NOMO-1 treated with dmso at 0.1 percent for 144 hours (cell line): ENCODE measurements around the gene NACA2.
A peak's percentile ranks its signal among the peaks of the same experiment; 100 is the strongest.
"Not testable (repeated sequence)": the region's sequence is repeated elsewhere in the genome, so short reads cannot be mapped to it uniquely, and the experiment has no call there.

Experiments
- DNase-seq: peaks from one replicate; lab custom pipeline; 2025; ENCODE audit not compliant: unreplicated experiment; lab: John Stamatoyannopoulos, UW

The NACA2 gene

GRCh38 chr17:61591018-61591417, at the start of gene NACA2:
TSS of gene NACA2 (minus strand) at chr17:61591219. CDS start at chr17:61591180, 39 bp downstream.
- DNase-seq, result no peak

GRCh38 chr17:61639818-61640217, 48.8 kb upstream of the NACA2 start:
- no peak for DNase-seq

- no peak for DNase-seq
Observed at GRCh38 chr17:61638087-61638486, 47.1 kb upstream of the NACA2 start.

DNA sequence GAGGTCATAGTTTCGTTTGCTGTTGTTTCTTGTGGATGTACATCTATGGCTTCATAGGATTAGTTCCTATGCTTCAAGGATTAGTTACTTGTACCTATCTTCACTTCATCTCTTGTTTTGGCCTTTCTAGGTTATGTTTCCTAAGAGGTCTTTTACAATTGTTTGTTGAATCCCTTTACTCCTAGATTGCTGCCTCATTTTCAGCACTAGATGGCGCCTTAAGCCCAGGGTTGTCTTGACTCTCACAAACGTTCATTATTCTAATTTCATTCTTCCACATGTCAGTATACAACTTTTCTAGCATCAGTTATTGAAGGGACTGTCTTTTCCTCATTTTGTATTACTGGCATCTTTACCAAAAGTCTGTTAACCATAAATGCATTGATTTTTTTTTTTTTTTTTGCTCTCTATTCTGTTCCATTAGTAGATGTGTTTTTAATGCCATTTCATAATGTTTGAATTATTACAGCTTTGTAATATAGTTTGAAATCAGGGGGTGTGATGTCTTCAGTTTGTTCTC, 45.0 kb upstream of the NACA2 start:
- DNase-seq, result peak; percentile 14

DNA sequence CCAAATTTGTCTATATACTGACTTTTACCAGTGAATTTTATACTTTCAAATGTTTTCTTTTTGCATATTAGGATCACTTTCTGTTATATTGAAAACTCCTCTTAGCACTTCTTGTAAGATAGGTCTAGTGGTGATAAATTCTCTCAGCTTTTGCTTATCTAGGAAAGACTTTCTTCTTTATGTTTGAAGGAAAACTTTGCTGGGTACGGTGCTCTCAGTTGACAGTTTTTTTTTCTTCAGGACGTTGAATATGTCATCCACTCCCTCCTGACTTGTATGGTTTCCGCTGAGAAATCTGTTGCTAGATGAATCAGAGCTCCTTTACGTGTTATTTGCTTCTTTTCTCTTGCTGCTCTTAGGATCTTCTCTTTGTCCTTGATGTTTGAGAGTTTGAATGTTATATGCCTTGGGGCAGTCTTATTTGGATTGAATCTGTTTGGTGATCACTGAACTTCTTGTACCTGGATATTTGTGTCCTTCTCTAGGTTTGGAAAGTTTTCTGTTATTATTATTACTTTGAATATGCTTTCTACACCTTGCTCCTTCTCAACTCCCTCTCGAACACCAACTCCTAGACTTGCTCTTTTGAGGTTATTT, 44.0 kb upstream of the NACA2 start:
- DNase-seq, result no peak

DNA sequence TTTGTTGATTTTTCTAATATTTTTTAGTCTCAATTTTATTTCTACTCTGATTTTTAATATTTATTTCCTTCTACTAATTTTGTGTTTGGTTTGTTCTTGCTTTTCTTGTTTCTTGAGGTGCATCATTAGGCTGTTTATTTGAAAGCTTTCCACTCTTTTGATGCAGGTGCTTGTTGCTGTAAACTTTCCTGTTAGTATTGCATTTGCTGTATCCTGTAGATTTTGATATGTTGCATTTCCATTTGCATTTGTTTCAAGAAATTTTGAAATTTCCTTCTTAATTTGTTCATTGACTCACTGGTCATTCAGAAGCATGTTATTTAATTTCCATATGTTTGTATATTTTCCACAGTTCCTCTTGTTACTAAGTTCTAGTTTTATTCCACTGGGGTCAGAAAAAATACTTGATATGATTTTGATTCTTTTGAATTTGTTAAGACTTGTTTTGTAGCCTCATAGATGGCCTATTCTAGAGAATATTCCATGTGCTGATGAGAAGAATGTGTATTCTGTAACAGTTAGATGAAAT, 43.1 kb upstream of the NACA2 start:
- DNase-seq, result no peak

DNA sequence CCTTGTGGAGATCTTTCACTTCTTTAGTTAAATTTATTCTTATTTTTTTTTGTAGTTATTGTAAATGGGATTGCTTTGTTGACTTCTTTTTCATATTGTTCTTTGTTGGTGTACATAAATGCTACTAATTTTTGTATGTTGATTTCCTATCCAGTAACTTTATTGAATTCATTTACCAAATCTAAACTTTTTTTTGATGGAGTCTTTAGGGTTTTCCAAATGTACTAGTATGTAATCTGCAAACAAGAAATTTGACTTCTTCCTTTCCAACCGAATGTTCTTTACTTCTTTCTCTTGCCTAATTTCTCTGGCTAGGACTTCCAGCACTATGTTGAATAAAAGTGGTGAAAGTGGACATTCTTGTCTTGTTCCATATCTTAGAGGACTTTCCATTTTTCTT, 41.8 kb upstream of the NACA2 start:
- DNase-seq, result no peak

DNA sequence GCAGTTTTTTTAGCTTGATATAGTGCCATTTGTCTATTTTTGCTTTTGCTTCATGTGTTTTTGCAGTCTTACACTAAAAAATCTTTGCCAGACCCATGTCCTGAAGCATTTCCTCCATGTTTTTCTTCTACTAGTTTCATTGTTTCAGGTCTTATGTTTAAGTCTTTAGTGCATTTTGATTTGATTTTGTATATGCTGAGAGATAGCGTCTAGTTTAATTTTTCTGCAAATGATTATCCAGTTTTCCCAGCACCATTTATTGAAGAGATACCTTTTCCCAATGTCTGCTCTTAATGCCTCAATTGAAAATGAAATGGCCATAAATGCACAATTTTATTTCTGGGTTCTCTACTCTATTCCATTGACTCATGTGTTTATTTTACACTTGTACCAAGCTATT, 40.8 kb upstream of the NACA2 start:
- no peak for DNase-seq

GRCh38 chr17:61628158-61628557, 37.1 kb upstream of the NACA2 start:
- not testable (repeated sequence) for DNase-seq

GRCh38 chr17:61627658-61628057, 36.6 kb upstream of the NACA2 start:
- DNase-seq, result no peak

- no peak for DNase-seq
Observed at GRCh38 chr17:61627125-61627524, 36.1 kb upstream of the NACA2 start.

DNA sequence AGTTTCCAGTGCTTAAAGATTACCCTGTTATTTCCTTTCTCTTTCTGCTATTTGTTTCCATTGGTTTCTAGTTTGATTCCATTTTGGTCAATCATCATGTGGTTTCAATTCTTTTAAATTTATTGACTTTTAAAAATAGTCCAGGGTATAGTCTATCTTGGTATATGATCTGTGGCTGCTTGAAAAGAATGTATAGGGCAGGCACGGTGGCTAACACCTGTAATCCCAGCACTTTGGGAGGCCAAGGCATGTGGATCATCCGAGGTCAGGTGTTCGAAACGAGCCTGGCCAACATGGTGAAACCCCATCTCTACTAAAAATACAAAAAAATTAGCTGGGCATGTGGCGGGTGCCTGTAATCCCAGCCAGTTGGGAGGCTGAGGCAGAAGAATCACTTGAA, 34.5 kb upstream of the NACA2 start:
- DNase-seq, result no peak

- no peak for DNase-seq
Observed at GRCh38 chr17:61624951-61625350, 33.9 kb upstream of the NACA2 start.

DNA sequence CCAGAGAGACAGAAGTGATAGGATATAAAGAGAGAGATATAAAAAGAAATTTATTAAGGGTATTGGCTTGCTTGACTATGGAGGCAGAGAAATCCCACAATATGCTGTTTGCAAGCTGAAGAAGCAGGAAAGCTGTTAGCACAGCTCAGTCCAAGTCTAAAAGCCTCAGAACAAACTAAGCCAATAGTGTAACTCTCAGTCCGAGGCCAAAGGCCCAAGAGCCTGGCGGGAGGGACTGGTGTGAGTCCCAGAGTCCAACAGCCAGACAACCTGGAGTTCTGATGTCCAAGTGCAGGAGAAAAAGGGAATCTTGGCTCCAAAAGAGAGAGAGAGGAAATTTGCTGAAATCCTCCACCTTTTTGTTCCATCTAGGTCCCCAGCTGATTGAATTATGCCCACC, 30.3 kb upstream of the NACA2 start:
- no peak for DNase-seq

GRCh38 chr17:61619953-61620352, 28.9 kb upstream of the NACA2 start:
- no peak for DNase-seq

DNA sequence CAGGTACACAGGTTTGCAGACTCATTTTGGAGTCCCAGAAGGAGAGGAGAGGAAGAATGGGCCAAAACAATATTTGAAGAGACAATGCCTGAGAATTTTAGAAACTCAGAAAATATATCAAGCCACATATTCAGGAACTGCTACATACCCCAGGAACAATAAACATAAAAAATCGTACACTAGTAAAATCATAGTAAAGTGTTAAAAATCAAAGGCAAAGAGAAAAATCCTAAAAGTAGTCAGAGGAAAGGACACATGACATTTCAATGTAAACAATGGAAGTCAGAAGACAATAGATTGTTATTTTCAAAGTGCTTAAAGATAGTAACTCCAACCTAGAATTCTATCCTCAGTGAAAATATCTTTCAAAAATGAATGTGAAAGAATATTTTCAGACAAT, 28.5 kb upstream of the NACA2 start:
- DNase-seq, result no peak

DNA sequence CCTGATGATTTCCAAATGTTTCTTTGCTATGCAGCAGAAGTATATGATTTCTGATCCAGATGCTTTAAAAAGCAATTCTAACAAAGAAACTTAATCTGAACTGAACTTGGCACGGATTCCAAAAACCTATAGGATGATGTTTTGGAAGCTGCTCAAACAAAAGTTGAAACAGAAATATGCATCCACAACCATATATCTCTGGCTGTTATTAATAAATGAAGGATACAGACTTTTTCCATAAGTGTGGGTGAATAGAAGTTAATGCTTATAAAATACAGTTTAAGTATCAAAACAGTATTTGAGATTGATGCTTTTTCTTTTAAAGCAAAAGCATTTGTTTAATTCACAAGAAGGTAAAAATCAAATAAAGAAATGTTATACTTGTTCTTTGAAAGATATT, 27.9 kb upstream of the NACA2 start:
- no peak for DNase-seq

DNA sequence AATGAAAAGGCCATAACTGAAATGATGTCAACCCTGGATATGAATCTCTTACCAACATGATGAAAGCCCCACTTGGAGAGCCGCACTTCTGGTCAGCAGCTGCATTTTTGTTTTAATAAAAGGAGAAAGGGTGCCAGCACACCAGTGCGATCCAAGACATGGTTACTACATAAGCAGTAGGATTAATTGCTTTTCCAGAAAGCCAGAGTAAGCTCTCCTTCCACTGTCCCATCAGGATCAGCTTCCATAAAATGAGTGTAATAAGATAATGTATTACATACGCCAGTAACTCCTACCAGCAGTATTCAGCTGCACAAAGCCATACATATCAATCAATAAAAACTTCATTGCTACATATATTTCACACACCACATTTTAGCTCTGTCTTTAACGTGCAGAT, 26.3 kb upstream of the NACA2 start:
- no peak for DNase-seq

DNA sequence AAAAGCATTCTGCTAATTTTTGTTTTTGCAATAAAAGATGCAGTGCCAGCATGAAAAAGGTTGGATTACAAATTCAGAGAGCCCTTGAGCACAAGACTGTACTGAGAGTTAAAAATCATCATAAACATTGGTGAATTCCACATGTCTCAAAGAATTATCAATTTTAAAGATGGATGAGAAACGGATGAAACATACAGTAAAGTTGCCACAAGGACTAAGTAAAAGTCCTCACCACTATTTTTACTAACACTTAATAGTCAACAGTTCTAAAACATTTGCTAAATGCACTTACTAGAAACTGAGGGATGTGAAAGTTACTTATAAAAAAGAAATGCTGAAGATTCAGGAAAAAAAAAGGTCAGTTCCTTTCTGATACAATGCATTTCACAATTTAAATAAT, 25.8 kb upstream of the NACA2 start:
- no peak for DNase-seq

DNA sequence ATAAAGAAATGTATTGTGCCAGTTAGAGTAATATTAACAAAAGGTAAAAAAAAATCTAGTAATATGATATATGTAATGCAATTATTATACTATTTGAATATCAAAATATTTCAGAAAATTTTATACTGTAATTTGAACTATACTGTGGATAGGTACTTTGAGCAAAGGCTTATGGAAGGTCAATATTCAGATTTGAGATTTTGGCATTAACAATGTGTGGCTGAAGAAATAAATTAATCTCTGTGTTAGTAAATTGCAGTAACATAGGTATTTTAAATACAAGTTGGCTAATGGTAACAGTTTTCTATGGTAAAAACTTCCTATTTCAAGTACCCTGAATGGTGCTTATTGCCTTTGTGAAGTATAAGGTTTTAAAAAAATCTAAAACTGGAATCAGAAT, 23.2 kb upstream of the NACA2 start:
- no peak for DNase-seq

DNA sequence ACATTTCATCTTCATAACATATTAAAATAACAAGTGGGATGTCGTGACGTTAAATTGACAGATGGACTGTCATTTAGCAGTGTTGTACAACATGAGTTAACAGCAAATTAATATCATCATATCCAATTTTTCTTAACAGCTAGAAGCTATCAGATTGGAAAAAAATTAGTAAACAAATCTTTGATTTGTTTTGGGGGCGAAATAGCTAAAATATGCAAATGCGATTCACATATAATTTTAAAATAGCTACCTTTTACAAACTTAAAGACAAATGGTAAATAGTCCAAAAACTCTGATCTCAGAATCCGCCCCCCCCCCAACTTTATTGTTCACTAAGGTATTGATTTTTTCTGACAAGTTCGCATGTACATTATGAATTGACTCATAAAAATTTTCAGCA, 20.3 kb upstream of the NACA2 start:
- DNase-seq, result no peak

DNA sequence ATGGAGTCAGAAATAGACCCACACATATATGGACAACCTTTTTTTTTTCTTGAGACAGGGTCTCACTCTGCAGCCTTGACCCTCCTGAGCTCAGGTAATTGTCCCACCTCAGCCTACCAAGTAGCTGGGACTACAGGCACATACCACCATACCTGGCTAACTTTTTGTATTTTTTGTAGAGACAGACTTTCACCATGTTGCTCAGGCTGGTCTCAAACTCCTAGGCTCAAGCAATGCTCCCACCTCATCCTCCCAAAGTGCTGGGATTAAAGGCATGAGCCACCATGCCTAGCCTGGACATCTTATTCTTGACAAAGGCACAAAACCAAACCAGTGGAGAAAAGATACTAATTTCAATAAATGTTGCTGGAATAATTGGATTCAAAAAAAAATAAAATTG, 14.7 kb upstream of the NACA2 start:
- no peak for DNase-seq

DNA sequence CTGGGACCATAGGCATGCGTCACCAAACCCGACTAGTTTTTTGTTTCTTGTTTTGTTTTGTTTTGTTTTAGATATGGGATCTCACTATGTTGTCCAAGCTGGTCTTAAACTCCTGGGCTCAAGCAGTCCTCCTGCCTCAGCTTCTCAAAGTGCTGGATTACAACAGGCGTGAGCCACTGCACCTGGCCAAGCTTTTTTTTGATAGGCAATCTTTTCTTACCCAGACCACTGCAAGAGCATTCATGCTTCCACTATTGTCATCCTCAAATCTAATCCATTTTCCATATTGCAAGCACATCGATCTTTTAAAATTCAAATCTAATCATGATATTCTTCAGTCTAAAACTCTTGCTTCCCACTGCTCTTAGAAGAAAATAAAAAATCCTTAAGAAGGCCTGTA, 10.3 kb upstream of the NACA2 start:
- no peak for DNase-seq
